ENCODE data around the gene KIAA1549.

DNA sequence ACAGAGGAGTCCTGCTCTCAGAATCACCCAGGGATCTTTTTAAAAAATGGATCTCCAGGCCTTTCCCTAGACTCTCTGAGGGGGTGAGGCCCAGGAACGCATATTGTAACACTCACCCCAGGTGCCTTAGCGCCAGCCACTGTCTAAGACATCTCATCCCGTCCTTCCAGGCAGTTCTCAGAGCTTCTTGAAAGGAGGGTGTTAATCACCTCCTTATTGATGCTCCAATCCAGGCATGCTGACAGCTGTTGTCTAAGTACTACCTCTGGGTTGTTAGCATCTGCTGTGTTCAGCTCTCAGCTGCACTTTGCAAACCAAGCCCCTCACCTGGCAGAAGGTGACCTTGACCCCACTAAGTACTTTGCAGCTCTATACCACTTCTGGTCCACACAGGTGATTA, 36.0 kb downstream of the KIAA1549 start:
- TF ChIP-seq, protein P1, sequence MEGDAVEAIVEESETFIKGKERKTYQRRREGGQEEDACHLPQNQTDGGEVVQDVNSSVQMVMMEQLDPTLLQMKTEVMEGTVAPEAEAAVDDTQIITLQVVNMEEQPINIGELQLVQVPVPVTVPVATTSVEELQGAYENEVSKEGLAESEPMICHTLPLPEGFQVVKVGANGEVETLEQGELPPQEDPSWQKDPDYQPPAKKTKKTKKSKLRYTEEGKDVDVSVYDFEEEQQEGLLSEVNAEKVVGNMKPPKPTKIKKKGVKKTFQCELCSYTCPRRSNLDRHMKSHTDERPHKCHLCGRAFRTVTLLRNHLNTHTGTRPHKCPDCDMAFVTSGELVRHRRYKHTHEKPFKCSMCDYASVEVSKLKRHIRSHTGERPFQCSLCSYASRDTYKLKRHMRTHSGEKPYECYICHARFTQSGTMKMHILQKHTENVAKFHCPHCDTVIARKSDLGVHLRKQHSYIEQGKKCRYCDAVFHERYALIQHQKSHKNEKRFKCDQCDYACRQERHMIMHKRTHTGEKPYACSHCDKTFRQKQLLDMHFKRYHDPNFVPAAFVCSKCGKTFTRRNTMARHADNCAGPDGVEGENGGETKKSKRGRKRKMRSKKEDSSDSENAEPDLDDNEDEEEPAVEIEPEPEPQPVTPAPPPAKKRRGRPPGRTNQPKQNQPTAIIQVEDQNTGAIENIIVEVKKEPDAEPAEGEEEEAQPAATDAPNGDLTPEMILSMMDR (optimal IDR thresholded peaks at IDR 0.05 in 1 of 3, IDR thresholded peaks at IDR 0.05 in 1 of 3, conservative IDR thresholded peaks at IDR 0.05 in 1 of 3; ENCODE audit: extremely low read depth in 1 of 3, insufficient read depth in 2 of 3, low read length in 3 of 3): no peak
- TF ChIP-seq EZH2 (IDR thresholded peaks at IDR 0.05; ENCODE audit: low read length): no peak

All from keratinocyte (primary cell).